GM18868 (cell line): ENCODE data around the gene MAP7D1.

Experiments used
- ATAC-seq: cut with Tn5 transposase; IDR thresholded peaks from one replicate; pipeline ENCODE4 v1.9.1; 2021; ENCODE audit warnings: mild to moderate bottlenecking, moderate library complexity; ENCODE audit not compliant: unreplicated experiment

The MAP7D1 gene

DNA sequence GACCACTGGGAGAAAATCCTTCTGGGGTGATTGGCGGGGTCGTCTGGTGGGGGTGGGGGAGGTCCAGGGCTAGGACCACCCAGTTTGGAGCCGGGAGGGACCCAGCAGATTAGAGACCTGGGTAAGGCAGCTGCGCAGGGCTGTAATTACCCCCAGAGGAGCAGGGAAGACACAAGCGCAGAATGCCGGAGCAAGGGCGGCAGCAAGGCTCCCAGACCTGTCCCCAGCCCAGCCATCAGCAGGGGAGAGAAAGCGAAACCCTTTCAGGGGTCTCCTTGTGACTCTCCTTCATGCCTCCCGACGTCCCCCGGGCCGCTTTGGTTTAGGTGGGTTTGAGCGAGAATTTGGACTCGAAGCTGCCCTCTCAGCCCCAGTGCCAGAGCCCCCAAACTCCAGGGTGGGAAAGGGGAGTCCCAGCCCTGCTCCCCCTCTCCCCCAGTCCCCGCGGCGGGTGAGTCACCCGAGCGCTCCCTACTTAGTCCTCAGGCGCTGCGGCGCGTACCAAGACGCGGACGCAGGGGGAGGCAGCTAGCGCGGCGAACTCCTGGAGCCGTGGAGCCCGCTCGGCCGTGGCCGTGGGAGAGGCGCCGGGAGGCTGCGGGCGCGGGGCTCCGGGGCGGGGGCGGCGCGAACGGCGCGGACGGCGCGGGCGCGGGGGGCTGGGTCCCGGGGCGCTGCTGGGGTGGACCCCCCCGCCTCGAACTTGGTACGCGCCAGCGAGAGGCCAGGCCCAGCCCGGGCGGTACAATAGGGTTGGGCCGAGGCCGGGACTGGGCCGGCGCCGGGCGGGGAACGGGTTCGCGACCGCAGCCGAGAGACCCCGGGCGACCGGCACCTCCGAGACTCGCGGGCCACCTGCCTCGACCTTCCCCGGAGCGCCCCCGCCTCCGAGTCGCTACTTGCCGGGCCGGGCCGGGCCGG lies at the start of gene MAP7D1:
MAP7D1 (plus strand) TSS at position 753 of the 921 bp plus-strand sequence. CDS start 258 bp downstream, outside the sequence.
- ATAC-seq = peak; percentile 48

DNA sequence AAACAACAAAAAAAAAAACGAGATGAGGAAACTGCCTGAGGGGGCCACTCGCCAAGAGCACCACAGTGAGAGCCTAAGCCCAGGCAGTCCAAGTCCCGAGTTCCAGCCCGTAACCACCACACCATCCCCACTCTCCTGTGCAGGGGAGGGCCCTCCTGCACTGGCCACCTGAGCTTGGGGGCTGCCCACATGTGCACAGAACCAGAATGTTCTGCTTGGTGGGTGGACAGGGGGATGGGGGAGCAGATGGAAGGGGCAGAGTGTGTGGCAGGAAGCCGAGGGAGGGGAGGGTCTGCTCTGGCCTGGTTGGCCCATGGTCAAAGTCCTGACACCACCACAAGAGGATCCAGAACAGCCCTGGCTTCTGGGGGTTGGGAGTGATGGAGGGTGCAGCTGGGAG lies 49.7 kb upstream of the MAP7D1 start:
- no peak for ATAC-seq

DNA sequence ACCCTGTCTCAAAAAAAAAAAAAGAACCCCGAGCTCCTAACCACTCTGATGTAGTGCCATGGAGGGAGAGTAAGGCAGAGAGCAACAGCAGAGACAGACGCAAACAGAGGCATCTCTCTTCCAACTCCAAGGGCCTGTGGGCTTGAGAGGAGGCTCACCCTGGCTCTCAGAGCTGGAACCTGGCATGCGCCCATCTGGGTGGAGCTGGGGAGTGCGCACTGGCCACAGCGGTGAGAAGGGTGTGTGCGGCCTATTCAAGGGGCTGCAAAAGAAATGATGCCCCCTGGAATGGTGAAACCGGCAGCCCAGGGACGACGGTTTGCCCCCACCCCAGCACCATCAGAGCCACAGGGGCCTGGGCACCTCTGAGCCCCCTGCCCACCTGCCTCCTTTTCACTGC lies 48.6 kb upstream of the MAP7D1 start:
- ATAC-seq = no peak

DNA sequence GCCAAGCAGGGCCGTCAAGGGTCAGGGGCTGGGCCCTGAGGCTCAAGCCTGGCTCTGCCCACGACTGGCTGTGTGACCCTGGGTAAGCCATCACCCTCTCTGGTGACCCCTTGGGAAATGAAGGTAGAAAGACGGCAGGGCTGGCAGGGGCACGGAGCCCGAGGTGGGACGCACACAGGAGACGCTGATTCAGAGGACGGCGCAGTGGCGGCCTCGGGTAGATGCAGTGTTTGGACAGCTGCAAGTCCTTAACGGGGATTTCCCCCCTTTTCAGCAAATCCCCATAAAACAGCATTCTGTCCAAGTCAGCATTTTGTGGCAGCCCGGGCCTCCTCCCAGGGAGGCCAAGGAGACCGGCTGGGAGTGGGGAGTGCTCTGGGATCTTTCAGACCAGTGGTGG lies 47.6 kb upstream of the MAP7D1 start:
- no peak for ATAC-seq

DNA sequence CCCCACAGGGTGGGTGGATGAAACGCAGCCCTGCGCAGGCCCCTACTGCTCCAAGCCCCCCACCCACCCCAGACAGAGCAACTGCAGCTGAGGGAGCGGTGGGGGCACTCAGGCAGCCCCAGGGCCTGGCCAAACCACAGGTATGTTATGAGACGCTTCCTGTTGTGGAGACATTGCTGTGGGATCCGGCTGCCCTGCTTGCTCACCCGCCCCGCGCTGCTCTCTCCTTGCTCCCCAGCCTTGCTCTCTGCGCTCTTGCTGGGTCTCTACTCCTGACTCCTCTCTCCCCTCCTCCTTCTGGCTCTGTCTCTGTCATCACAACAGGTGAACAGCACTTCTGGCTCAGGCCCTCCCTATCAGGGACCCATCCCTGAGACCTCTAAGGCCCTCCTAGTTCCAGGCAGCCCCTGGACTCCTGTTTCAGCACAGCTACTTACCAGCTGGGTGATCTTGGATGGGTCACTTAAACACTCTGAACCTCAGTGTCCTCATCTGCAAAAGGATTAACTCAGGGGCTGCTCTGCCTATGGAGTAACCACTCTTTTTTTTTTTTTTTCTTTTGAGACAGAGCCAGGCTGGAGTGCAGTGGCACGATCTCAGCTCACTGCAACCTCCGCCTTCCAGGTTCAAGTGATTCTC lies 46.8 kb upstream of the MAP7D1 start:
- ATAC-seq = no peak

DNA sequence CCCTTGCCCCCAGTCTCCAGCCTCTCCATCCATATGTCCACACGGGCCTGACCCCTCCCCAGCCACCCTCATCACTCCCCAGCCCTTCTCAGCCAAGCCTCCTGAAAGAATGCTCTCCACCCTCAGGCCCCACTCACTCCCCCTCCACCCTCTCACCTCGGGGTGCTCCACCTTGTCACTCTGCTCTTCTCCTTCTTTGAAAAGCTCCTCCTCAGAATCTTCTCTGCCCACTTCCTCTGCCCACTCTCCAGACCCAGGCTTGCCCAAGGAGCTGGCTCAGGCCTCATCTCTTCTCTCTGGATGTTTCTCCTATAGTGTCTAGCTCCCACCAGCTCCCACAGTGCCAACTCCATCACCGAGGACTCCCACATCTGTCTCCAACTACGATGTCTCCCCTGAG lies 44.8 kb upstream of the MAP7D1 start:
- ATAC-seq = no peak

DNA sequence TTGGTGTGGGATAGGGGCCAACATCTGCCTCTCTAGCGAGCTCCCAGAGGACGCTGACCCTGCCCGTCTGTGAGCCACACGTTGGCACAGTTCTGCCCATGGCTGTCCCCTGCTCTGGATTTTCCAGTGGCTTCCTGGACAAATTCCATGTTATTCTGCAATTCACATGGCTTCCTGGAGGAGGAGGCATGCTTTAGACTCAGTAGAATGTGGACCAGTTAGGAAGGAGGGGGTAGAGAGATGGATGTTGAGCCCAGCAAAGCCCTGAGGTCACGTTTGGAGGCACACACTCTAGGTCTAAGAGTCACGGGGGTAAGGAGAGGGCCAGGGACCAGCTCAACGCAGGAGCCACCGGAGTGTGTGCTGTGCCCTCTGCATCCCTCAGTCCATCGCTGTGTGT lies 43.1 kb upstream of the MAP7D1 start:
- ATAC-seq = no peak

DNA sequence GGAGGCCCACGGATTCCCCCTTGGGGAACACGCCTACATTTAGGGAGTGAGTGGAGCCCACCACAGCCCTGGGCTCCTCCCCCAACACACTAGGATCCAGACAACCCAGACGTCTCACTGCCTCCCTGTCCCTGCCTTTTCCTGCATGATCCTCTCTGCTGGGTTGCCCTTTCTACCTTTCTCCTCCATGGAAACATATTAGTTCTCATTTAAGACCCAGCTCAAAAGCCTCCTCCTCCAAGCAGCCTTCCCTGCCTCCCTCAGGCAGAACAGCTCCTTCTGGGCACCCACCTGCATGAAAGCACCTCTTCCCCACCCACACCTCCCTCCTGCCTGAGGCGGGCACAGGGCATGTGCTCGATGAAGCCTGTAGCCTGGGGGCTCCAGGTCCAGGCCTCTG lies 41.6 kb upstream of the MAP7D1 start:
- no peak for ATAC-seq

DNA sequence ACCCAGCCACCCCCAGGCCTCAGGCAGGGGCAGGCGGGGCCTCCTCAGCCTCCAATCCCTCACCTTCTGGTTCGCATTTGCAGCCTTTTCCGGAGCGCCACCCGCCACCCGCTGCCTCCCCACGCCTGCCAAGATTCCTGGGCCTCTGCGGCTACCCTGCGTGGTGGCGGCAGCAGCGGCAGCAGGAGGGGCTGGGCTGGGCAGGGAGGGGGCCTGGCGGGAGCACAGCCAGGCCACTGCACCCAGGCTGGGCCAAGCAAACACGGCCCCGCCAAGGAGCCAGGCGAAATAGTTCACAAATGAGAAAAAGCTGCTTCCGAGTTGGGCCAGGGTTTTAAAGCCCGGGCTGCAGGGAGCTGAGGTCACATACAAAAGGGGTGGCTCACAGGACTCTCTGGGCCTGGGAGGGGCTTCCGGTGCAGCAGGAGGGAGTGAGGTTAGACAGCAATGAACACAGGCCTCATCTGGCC lies 40.7 kb upstream of the MAP7D1 start:
- ATAC-seq = no peak

DNA sequence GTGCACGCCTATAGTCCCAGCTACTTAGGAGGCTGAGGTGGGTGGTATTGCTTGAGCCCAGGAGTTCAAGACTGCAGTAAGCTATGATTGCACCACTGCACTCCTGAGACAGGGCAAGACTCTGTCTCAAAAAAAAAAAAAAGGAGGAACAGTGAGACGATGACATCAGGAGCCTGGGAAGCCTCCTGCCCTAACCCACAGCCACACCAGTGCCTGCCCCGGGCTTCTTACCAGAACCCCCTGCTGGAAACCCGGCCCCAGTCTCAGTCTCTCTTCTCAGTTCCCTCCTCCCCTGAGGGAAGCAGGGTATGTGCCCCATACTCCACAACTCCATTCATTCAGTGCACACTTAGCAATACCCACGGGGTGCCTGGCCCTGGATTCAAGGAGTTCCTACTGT lies 40.0 kb upstream of the MAP7D1 start:
- ATAC-seq = no peak

DNA sequence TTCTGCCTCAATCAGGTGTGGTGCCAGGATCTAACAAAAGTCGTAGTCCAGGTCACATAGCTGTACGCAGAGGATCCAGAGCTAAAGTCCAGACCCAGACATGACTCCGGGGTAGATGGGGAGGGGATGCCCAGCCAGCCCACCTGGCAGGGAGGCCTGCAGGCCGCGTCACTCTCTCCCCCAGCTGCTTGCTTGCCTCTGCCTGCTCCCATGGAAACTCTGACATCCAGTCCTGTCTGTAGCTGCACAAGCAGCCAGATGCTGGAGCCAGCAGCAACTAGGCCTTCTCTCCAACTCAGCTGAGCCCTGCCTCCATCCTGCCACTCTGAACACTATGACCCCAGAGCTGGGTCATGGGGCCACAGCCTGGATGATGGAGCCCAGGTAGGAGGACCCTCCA lies 39.1 kb upstream of the MAP7D1 start:
- ATAC-seq = no peak

DNA sequence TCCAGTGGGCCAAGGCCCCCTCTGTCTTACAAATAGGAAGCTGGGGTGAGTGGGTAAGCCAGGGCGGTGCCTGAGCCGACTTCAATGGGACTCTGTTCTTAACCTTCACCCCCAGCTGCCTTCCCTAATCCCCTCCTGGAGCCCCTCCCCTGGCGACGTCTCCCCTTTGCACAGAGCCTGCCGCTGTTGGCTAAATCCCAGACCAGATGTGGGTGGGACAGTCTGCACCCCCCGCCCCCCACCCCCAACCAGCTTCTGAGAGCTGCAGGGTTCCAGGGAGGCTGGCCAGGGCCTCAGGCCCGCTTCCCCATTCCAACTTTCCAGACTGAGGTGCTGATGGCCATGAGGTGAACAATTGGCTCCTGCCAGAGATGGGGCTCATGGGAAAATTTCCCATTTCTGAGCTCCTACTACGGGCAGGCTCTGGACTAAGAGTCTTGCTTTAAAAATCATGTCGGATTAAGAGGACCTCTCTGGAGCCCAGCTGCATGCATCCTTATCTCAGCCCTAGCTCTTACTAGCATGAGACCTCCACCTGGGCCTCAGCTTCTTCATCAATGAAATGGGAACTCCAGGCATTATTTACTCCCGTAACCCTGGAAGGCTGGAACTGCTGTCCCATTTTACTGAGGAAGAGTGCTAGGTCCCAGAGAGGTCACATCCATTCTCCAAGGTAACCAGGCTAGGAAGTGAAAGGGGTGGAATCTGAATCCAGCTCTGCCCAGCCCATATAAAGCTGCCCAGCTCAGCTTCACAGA lies 37.3 kb upstream of the MAP7D1 start:
- no peak for ATAC-seq

DNA sequence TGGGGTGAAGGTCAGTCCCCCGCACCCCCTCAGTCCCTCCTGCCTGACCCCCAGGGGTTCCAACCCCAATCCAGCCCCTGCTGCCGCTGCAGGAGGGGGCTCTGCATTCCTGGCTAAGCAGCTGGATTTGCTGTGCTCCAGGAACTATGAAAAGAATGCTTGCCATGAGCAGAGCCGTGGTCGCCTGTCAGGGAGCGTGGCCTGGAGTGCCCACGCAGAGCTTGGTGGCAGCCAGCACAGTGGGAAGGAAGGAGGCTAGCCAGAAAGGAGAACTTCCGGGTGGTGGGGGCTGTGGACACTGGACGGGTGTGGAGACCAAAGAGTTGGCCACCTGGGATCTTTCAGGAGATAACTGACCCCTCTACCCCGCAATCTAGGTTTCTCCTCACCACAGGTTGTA lies 36.5 kb upstream of the MAP7D1 start:
- ATAC-seq = no peak

DNA sequence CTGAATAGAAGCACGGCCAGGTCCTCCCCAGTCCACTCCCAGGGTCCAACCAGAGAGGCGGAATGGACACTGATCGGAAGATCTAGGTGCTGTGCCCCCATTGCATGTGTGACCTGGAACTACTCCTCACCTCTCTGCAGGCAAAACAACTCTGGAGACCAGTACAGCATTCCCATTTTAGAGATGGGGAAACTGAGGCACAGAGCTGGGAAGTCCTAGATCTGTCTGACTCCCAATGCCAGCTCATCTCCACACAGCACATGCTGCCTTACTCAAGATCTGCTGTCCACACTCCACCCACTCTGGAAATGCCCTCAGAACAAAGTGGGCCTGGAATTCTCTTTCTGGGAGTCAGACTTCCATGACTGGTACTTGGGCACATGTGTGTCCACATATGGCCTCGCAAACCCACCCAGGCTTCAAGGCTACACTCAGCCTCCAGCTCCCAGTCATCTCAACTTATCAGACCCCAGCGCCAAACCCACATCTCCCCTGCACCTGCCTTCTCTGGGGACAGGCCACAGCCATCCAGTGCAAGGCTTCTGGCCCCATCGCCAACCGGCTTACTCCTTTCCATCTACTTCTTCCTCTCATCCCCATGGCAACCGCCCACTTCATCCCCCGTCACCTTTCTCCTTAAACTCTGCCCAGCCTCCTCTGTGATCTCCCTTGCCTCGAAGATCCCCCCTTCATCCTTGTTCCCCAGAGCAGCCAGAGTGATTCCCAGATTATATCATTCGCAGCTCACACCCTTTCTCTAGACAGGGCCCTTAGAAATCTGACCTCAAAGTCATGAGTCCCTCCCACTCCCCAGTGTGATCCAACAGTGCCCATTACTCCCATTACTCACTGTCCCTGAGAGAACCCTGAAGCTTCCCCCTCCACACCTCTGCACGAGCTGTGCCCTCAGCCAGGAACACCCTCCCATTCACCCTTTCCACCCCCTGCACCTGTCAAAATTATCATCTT lies 33.6 kb upstream of the MAP7D1 start:
- ATAC-seq = no peak

DNA sequence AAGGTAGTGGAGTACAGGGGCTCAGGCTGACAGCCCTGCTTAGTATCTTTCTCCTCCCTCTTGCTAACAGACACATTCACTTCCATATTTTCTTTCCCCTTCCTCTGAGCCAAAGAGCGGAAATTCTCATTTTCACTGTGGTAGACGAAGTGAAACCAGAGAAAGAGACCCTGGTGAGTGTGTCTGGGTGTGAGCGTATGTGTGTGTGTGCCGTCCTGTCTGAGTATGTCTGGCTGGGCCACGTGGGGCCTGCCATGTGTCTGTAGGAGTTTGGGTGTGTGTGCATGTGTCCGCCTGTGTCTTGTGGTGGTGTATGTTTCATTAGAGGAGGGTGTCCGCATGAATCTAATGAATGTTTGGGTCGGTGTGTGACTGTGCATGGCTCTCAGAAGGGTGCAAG lies 32.6 kb upstream of the MAP7D1 start:
- ATAC-seq = no peak

DNA sequence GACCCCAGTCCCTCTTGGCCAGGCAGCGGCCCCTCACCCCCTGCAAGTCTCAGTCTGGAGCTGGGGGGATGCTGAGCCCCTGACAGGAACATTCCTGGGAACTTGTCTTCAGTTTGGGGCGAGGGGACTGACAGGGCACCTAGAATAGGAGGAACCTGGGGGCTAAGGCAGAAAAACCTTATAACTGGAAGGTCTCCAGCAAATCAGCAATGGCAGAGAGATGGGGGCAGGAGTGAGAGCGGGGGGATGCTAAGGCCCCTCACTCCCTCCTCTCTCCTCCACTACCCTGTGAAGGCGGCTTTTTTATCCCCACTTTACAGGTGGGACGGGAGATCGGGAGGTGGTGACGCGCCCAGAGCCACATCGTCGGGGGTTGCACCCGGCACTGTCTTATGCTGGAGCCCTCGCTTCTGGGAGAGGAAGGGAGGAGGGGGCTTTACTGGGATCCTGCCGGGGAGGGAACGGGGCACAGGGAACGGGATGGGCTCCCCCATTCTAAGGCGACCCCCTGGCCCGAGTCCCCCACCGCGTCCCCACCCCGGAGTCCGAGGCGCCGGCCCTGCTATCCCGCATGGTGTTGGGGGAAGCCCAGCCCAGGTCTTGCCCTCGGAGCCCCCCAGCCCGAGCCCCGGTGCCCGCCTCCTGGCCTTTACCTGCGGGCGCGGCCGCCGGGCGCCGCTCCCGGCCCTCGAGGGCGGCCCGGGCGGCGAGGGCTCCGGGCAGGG lies 31.4 kb upstream of the MAP7D1 start:
- no peak for ATAC-seq

DNA sequence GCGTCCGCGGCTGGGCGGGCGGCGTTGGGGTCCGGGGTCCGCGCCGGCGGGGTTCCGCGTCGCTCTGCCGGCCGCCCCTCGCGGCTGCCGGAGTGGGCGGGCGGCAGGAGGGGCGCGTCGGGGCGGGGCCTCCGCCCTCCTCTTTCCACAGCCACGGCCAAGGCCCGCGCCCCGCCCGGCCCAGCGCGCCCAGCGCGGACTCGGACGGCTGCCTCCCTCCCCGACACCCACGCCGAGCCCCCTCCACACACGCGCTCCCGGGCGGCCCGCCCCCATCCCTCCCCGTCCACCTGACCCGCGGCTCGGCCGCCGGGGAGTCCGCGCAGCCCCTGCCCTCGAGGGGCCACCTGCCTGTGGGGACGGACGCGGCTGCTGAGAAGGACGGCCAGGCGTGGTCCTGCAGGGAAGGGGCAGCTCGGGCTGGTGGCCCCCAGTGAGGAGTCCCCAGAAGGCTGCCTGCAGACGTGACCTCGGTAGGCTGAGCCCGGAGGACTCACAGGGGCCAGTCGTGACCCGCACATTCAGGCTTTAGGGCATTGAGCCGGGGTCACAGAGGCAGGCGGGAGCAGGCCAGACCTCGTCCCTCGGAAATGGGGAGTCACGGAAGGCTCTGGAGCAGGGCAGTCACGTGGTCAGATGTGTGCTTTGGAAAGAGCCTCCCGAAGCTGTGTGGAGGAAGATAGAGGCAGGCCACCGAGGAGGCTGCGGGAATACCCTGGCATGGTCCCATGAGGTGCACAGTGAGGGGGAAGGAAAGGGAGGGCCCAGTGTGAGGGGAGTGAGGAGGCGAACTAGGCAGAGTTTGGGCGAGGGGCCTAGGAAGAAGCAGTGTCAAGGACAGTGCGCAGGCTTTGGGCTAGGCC lies 30.6 kb upstream of the MAP7D1 start, which contains the start of gene COL8A2:
COL8A2 (minus strand) TSS at position 94 of the 863 bp plus-strand sequence. CDS start 24,980 bp downstream, outside the sequence.
- ATAC-seq = no peak

DNA sequence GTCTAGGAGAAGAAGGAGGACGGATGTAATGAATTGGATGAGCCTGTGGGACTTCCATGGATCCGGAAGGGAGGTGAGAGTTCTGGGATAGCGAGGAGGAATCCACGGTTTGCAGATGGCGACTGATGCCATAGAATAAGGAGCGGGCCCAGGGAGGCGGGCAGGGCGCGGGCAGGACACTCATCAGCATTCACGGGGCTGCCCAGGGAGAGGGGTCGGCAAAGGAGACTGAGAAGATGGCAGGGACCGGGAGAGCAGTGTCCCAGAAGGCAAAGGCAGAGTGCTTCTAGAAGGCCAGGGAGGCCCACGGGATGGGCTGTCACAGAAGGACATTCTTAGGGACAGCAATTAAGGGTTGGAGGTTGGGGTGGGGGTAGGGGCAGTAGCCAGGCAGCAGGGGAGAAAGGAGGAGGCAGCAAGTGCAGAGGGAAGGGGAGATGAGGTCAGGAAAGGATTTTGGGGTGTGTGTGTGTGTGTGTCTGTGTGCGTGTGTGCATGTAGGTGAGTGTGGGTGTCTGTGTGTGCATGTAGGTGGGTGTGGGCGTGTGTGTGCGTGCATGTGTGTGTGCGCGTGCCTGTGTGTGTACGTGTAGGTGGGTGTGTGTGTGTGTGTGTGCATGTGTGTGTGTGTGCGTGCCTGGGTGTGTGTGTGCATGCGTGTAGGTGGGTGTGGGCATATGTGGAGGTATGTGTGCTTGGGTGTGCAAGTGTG lies 29.8 kb upstream of the MAP7D1 start:
- no peak for ATAC-seq
